Esophagus muscularis mucosa (tissue), 4 donors: ENCODE measurements around the gene RNF34.

ENCODE experiments used
- CTCF ChIP-seq, 3 experiments: fragments of 200-600 bp in 2 of 3; fragments of 450-650 bp in 1 of 3; sonication (generic) in 2 of 3; IDR thresholded peaks; one replicate each; pipeline ENCODE4 v1.5.1; 2017 to 2019; ENCODE audit warnings: antibody characterized with exemption in 3 of 3, mild to moderate bottlenecking in 2 of 3, moderate library complexity in 1 of 3
- EP300 ChIP-seq: sonication (generic); formaldehyde crosslinking; IDR thresholded peaks from one replicate; pipeline ENCODE4 v1.6.1; 2017; ENCODE audit warnings: antibody characterized with exemption
- POLR2A ChIP-seq: fragments of 450-650 bp; IDR thresholded peaks from one replicate; pipeline ENCODE4 v1.6.1; 2017; ENCODE audit warnings: antibody characterized with exemption, moderate library complexity, mild to moderate bottlenecking, low read depth
- POLR2AphosphoS5 ChIP-seq, 2 donors: sonication (generic); formaldehyde crosslinking; IDR thresholded peaks; one replicate each; pipeline ENCODE4 v1.6.1; 2017; ENCODE audit warnings: antibody characterized with exemption in 2 of 2

GRCh38 chr12:121358073-121358472 lies 41.8 kb upstream of the RNF34 start:
- no peak for TF ChIP-seq CTCF (IDR thresholded peaks at IDR 0.05)
- TF ChIP-seq EP300, result no peak
- no peak for TF ChIP-seq POLR2A
- no peak for TF ChIP-seq POLR2AphosphoS5 (IDR thresholded peaks at IDR 0.05)
